HG03520 (cell line): ENCODE measurements around the gene ACOX1.

Experiments used
- ATAC-seq: cut with Tn5 transposase; IDR thresholded peaks from one replicate; pipeline ENCODE4 v1.9.1; 2021; ENCODE audit warnings: mild to moderate bottlenecking, moderate library complexity; ENCODE audit not compliant: unreplicated experiment

Gene ACOX1

GRCh38 chr17:76008630-76009425 is 29.9 kb upstream of the ACOX1 start:
- no peak for ATAC-seq

GRCh38 chr17:76008208-76008607 is 29.2 kb upstream of the ACOX1 start:
- no peak for ATAC-seq

- no peak for ATAC-seq
Observed at GRCh38 chr17:76007850-76008165, 28.8 kb upstream of the ACOX1 start.

GRCh38 chr17:76007131-76007849 is 28.3 kb upstream of the ACOX1 start:
- no peak for ATAC-seq

GRCh38 chr17:76005263-76006149 is 26.5 kb upstream of the ACOX1 start:
- ATAC-seq = no peak

GRCh38 chr17:76004750-76005262 is 25.8 kb upstream of the ACOX1 start:
- ATAC-seq = no peak

DNA sequence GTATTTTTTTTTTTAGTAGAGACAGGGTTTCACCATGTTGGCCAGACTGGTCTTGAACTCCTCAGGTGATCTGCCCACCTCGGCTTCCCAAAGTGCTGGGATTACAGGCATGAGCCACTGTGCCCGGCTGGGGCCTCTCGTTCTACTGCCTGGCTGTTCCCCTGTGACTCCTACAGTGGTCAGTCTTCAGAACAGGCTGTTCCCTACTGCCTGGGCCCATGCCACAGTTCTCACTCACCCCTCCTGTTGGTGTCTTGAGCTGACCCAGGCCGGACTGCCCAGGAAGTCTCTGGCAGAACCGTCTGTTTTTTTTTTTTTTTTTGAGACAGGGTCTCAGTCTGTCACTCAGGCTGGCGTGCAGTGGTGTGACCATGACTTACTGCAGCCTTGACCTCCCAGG is 24.9 kb upstream of the ACOX1 start:
- ATAC-seq = no peak

DNA sequence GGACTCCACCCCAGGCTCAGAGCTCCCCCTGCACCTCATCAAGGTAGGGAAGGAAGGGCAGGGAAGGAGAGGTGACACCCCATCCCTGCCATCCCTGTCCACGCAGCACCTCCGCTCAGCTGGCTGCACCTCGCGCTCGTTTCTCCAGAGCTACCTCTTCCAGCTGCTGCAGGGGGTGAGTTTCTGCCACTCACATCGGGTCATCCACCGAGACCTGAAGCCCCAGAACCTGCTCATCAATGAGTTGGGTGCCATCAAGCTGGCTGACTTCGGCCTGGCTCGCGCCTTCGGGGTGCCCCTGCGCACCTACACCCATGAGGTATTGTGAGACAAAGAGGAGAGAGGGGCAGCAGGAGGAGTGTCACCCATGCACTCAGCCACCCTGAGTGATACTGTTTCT is 23.1 kb upstream of the ACOX1 start:
- no peak for ATAC-seq

GRCh38 chr17:76000755-76001521 is 22.0 kb upstream of the ACOX1 start, which contains the start of gene CDK3:
Gene CDK3, plus strand, starts transcription at chr17:76000855. Its CDS starts 571 bp downstream, at chr17:76001426.
- ATAC-seq = no peak

- ATAC-seq = no peak
Observed at GRCh38 chr17:76000016-76000754, 21.2 kb upstream of the ACOX1 start.

- ATAC-seq = no peak
Observed at GRCh38 chr17:75998327-75998795, 19.4 kb upstream of the ACOX1 start.

DNA sequence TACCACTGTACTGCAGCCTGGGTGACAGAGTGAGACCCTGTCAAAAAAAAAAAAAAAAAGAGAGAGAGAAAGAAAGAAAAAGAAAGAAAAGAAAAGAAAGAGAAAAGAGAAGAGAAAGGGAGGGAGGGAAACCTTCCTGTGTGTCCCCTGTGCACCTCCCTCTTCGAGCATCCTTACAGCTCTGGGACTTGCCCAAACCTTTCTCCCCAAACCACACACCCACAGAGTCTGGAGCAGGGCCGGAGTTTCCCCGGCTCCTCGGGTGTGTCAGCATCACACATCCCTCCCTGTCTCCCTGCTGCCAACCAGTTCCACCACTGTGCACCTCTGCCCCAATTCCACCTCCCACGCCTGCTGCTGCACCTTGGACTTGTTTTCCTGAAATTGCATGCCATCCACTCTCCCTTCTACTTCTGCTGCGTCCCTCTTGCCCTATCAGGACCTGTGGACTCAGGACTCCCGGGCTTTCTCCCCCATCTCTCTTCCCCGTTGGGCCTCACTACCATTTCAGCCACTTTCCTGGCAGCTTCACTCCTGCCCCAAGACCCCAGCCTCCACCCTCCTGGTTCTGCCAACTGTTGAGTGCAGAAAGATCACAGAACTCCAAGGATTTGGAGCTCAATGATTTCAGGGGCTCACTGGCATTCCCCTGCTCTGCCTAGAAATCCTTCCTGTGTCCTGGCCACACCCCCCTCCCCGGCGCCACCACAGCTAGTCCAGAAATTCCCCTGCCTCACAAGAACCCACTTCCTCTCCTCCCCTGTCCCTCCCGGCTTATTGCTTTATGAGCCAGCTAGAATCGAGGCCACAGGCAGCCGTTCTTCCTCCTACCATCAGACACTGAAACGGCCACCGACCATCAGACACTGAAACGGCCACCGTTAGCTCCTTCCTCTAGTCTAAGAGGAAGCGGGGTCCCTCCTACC is 18.0 kb upstream of the ACOX1 start:
- ATAC-seq = no peak

DNA sequence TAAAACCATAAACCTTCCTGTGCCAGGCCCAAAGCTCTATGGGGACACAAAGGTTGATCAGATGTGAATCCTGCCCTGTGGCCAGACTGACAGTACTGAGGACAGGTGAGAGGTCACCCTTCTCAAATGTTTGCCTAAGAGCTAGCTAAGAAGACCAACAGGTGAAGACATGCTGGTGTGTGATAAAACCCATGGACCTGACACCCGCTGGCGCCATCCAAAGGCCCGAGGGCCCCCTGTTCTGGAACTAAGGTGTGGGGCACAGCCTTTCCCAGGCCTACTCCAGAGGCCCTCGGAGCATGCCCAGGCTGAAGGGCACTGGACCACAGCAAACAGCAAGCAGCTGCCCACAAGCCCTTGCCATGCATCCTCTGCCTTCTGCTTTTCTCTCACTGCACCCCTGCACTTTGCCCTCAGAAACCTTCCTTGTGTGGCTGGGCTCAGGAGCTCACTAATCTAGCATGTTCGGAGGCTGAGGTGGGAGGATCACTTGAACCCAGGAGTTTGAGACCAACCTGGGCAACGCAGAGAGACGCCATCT is 16.5 kb upstream of the ACOX1 start:
- ATAC-seq = no peak

DNA sequence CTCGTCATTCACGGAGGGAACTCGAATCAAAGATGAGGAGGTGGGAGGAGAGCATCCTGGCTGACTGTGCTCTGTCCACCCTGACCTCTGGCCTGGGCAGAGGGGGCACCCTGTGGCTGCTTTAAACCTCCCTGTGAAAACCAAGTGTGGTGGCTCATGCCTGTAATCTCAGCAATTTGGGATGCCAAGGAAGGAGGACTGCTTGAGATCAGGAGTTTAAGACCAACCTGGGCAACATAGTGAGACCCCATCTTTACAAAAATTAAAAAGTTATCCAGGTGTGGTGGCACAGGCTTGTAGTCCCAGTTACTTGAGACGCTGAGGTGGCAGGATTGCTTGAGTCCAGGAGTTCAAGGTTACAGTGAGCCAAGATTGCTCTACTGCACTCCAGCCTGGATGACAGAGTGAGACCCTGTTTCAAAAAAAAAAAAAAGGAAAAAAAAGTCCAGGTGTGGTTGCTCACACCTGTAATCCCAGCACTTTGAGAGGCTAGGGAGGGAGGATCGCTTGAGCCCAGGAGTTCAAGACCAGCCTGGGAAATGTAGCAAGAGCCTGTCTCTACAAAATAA is 15.9 kb upstream of the ACOX1 start:
- no peak for ATAC-seq

DNA sequence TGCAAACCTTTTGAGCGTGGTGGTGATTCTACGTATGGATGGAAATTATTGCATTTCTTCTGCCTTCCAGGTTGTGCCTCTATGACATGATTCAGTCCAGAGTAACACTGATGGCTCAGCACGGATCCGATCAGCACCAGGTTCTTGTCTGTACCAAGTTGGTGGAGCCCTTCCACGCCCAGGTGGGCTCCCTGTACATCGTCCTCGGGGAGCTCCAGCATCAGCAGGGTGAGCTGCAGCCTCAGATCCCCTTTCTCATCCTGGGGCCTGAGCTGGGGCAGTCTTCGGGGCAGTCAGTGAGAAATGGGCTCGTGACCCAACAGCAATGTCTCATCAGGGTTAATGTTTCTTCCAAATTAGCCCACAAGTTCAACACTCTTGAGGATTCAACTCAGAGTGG is 12.4 kb upstream of the ACOX1 start:
- ATAC-seq = no peak

- no peak for ATAC-seq
Observed at GRCh38 chr17:75987041-75987440, 8.1 kb upstream of the ACOX1 start.

DNA sequence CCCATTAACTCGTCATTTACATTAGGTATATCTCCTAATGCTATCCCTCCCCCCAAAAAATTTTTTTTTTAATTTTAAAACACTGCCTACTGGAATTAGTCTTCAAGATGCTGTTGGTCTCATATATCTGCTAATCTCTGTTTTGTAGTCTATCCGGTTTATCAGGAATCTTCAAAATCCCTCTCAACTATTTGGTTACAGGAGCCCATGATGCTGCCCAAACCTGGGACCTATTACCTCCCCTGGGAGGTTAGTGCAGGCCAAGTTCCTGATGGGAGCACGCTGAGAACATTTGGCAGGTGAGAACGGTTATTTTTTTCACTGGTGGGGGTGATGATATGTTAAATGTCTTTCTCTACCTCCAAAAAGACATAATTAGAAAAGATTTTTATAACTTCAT is 7.0 kb upstream of the ACOX1 start:
- ATAC-seq = no peak
